ENCODE results near the gene PTPRN. TPM values are rescaled to one million over a fixed set of nuclear protein-coding genes. Genes with fewer than 3 reads are reported as not detected.
A peak's percentile ranks its signal among the peaks of the same experiment; 100 is the strongest.

The PTPRN gene
- polyA plus RNA-seq, 1 experiment = 11.7 TPM

- ChIA-PET CTCF (interaction anchor here (2.5 to 3.1 kb wide), 2 partner anchors 25 to 42 kb away, joined by 16 to 19 read pairs; partner anchors contain the start of gene DNAJB2), POLR2A (interaction anchor here (0.6 to 1.7 kb wide), 8 partner anchors 13 to 258 kb away, joined by 3 to 9 read pairs (median 4); partner anchors contain the start of genes ABCB6 and DNAJB2)
- H3K27ac ChIP-seq (ENCODE audit: low read depth, low read length) = no peak within 1 kb of the TSS
- peaks cover 14% of the 10 kb centered on the region for H3K27me3 ChIP-seq (ENCODE audit: control insufficient read depth, insufficient read depth, low read length)
- peak within 1 kb of the TSS; percentile 66 for H3K4me3 ChIP-seq (ENCODE audit: low read depth, low read length)
- TF ChIP-seq CTCF (IDR thresholded peaks at IDR 0.05; ENCODE audit: low read depth, low read length) = no peak
- DNase-seq (ENCODE audit: low read depth, low spot score) = no peak
- H3K9me3 ChIP-seq (ENCODE audit: control insufficient read depth, insufficient read depth, low read length) = no peaks in the 10 kb centered on the region
These were observed 56.1 kb downstream of the PTPRN start, which contains the start of gene TUBA4B for GRCh38 chr2:219252900-219253752. TUBA4B (plus strand) TSS chr2:219253243; CDS start chr2:219253408, 165 bp downstream.

- ChIA-PET CTCF (interaction anchor here (0.9 to 3.3 kb wide), 4 partner anchors 25 to 47 kb away, joined by 3 to 19 read pairs (median 14); partner anchors contain the start of gene DNAJB2), POLR2A (interaction anchor here (0.6 to 1.0 kb wide), 4 partner anchors 13 to 257 kb away, joined by 3 to 7 read pairs (median 4); no protein-coding TSS in a partner anchor)
- Histone ChIP-seq H3K27ac (ENCODE audit: low read depth, low read length) (no peak overlapping the region), H3K27me3 (ENCODE audit: control insufficient read depth, insufficient read depth, low read length) (peaks cover 14% of the 10 kb centered on the region), H3K4me3 (ENCODE audit: low read depth, low read length) (peak overlapping the region; percentile 66), H3K9me3 (ENCODE audit: control insufficient read depth, insufficient read depth, low read length) (no peaks in the 10 kb centered on the region)
- DNase-seq (ENCODE audit: low read depth, low spot score) = no peak
- TF ChIP-seq CTCF (IDR thresholded peaks at IDR 0.05; ENCODE audit: low read depth, low read length) = no peak
These were observed 56.7 kb downstream of the PTPRN start for GRCh38 chr2:219252570-219252899.

GRCh38 chr2:219252084-219252483 lies 57.1 kb downstream of the PTPRN start:
- POLR2A ChIA-PET = interaction anchor here (1.0 kb wide), 1 partner anchor 45 kb away, joined by 4 read pairs; no protein-coding TSS in a partner anchor
- no peak for DNase-seq (ENCODE audit: low read depth, low spot score)
- CTCF ChIA-PET = interaction anchor here (0.9 to 3.3 kb wide), 4 partner anchors 26 to 47 kb away, joined by 3 to 19 read pairs (median 14); partner anchors contain the start of gene DNAJB2
- Histone ChIP-seq H3K4me3 (ENCODE audit: low read depth, low read length) (no peak overlapping the region), H3K27ac (ENCODE audit: low read depth, low read length) (no peak overlapping the region), H3K27me3 (ENCODE audit: control insufficient read depth, insufficient read depth, low read length) (peaks cover 14% of the 10 kb centered on the region), H3K9me3 (ENCODE audit: control insufficient read depth, insufficient read depth, low read length) (no peaks in the 10 kb centered on the region)
- no peak for TF ChIP-seq CTCF (IDR thresholded peaks at IDR 0.05; ENCODE audit: low read depth, low read length)

GRCh38 chr2:219251656-219252055 lies 57.5 kb downstream of the PTPRN start:
- peaks cover 14% of the 10 kb centered on the region for H3K27me3 ChIP-seq (ENCODE audit: control insufficient read depth, insufficient read depth, low read length)
- H3K4me3 ChIP-seq (ENCODE audit: low read depth, low read length) = no peak overlapping the region
- POLR2A ChIA-PET = no interaction called here
- CTCF ChIA-PET = interaction anchor here (0.9 to 3.3 kb wide), 4 partner anchors 26 to 48 kb away, joined by 3 to 19 read pairs (median 14); partner anchors contain the start of gene DNAJB2
- no peaks in the 10 kb centered on the region for H3K9me3 ChIP-seq (ENCODE audit: control insufficient read depth, insufficient read depth, low read length)
- H3K27ac ChIP-seq (ENCODE audit: low read depth, low read length) = no peak overlapping the region
- no peak for DNase-seq (ENCODE audit: low read depth, low spot score)
- TF ChIP-seq CTCF (IDR thresholded peaks at IDR 0.05; ENCODE audit: low read depth, low read length) = no peak

All from AG04450 (cell line).